ENCODE results near the gene PCDHB9.
"Not testable (repeated sequence)": the region's sequence is repeated elsewhere in the genome, so short reads cannot be mapped to it uniquely, and the experiment has no call there.

The PCDHB9 gene

GRCh38 chr5:141189131-141189530 is 2.2 kb downstream of the PCDHB9 start:
- DNase-seq = not testable (repeated sequence)

- peak; percentile 3 to 20 for DNase-seq
These were observed 5.3 kb downstream of the PCDHB9 start, which contains the start of gene PCDHB10 for GRCh38 chr5:141192110-141192725. PCDHB10 (plus strand) TSS chr5:141192353; CDS start chr5:141192553, 200 bp downstream.

- not testable (repeated sequence) for DNase-seq
These were observed 7.4 kb downstream of the PCDHB9 start for GRCh38 chr5:141194332-141194731.

- DNase-seq = no peak
These were observed 9.4 kb downstream of the PCDHB9 start for GRCh38 chr5:141196363-141196762.

- no peak for DNase-seq
These were observed 12.6 kb downstream of the PCDHB9 start, which contains the start of gene PCDHB11 for GRCh38 chr5:141199359-141200235. PCDHB11 (plus strand) TSS chr5:141199627; CDS start chr5:141199775, 148 bp downstream.

- not testable (repeated sequence) for DNase-seq
These were observed 14.2 kb downstream of the PCDHB9 start for GRCh38 chr5:141201126-141201525.

GRCh38 chr5:141201646-141202045 is 14.7 kb downstream of the PCDHB9 start:
- DNase-seq = not testable (repeated sequence)

- DNase-seq = peak in 1 of 2 donors; percentile 3
These were observed 21.5 kb downstream of the PCDHB9 start, which contains the start of gene PCDHB12 for GRCh38 chr5:141208478-141208877. PCDHB12 (plus strand) TSS chr5:141208719; CDS start chr5:141208908, 189 bp downstream.

- DNase-seq = not testable (repeated sequence)
These were observed 23.3 kb downstream of the PCDHB9 start for GRCh38 chr5:141210281-141210680.

- DNase-seq = not testable (repeated sequence)
These were observed 23.9 kb downstream of the PCDHB9 start for GRCh38 chr5:141210849-141211248.

GRCh38 chr5:141213656-141214339 is 26.8 kb downstream of the PCDHB9 start, which contains the start of gene PCDHB13:
PCDHB13 (plus strand) TSS chr5:141213919; CDS start chr5:141214124, 205 bp downstream.
- DNase-seq = not testable (repeated sequence)

GRCh38 chr5:141214583-141214982 is 27.6 kb downstream of the PCDHB9 start:
- DNase-seq = not testable (repeated sequence)

- DNase-seq = not testable (repeated sequence)
These were observed 28.5 kb downstream of the PCDHB9 start for GRCh38 chr5:141215504-141215903.

- DNase-seq = not testable (repeated sequence)
These were observed 29.1 kb downstream of the PCDHB9 start for GRCh38 chr5:141216035-141216434.

- DNase-seq = peak in 1 of 2 donors; percentile 4
These were observed 36.3 kb downstream of the PCDHB9 start, which contains the start of gene PCDHB14 for GRCh38 chr5:141223112-141223783. PCDHB14 (plus strand) TSS chr5:141223343; CDS start chr5:141223506, 163 bp downstream.

- not testable (repeated sequence) for DNase-seq
These were observed 37.9 kb downstream of the PCDHB9 start for GRCh38 chr5:141224844-141225243.

GRCh38 chr5:141225421-141225820 is 38.5 kb downstream of the PCDHB9 start:
- not testable (repeated sequence) for DNase-seq

- no peak for DNase-seq
These were observed 47.2 kb downstream of the PCDHB9 start for GRCh38 chr5:141234109-141234667.

GRCh38 chr5:141235922-141236321 is 49.0 kb downstream of the PCDHB9 start:
- not testable (repeated sequence) for DNase-seq

- DNase-seq = no peak
These were observed 49.8 kb downstream of the PCDHB9 start for GRCh38 chr5:141236516-141237313.
